A549 (cell line): ENCODE data around the gene ADGRG1. TPM values are rescaled to one million over a fixed set of nuclear protein-coding genes. Genes with fewer than 3 reads are reported as not detected.

ENCODE experiments used
- ATAC-seq, 2 experiments: fragments of 200-7000 bp in 1 of 2; fragments of >200 bp in 1 of 2; cut with Nextera tagmentation in 1 of 2; cut with Tn5 transposase in 1 of 2; 3 replicates each; pipeline versions ENCODE4 v1.8.0 to v1.9.1; 2018 to 2020; ENCODE audit warnings: mild to moderate bottlenecking in 1 of 2, moderate library complexity in 1 of 2
- CTCF ChIA-PET: fragments of 300-600 bp; sonication (Branson Sonifier 250); formaldehyde crosslinking; extraction: SDS; loops from one replicate; lab custom pipeline; 2021; ENCODE audit warnings: antibody characterized with exemption, inconsistent platforms; lab: Yijun Ruan, JAX
- POLR2A ChIA-PET: fragments of 350-600 bp; formaldehyde crosslinking; extraction: SDS; loops from one replicate; lab custom pipeline; 2021; ENCODE audit warnings: antibody characterized with exemption, inconsistent platforms; lab: Yijun Ruan, JAX
- DNase-seq, 2 experiments: peaks; one replicate each; pipeline versions ENCODE4 v3.0.0 to v3.0.0-alpha.2; 2011 to 2016; ENCODE audit warnings: low read depth in 1 of 2, low spot score in 1 of 2
- FAIRE-seq: peaks from 2 replicates; lab custom pipeline; 2011; peaks lifted over from hg19 to GRCh38; lab: Jason Lieb, UNC
- H3K27ac ChIP-seq, 2 experiments: fragments of >200 bp; sonication (Bioruptor Twin); formaldehyde crosslinking; 3 replicates each; pipeline ENCODE4 v1.5.1; 2016 to 2017
- H3K4me1 ChIP-seq: fragments of >200 bp; sonication (Bioruptor Twin); formaldehyde crosslinking; 3 replicates; pipeline ENCODE4 v1.6.1; 2016
- H3K4me2 ChIP-seq: fragments of >200 bp; sonication (Bioruptor Twin); formaldehyde crosslinking; 3 replicates; pipeline ENCODE4 v1.6.1; 2016
- H3K4me3 ChIP-seq: fragments of >200 bp; sonication (Bioruptor Twin); formaldehyde crosslinking; 3 replicates; pipeline ENCODE4 v1.5.1; 2016
- H3K9me3 ChIP-seq: fragments of >200 bp; sonication (Bioruptor Twin); formaldehyde crosslinking; 3 replicates; pipeline ENCODE4 v1.6.1; 2016
- CBX8 ChIP-seq: fragments of 200-600 bp; sonication (generic); IDR thresholded peaks from 2 replicates; pipeline ENCODE4 v1.6.1; 2016
- EHF ChIP-seq: fragments of 250-450 bp; sonication (Bioruptor Pico); IDR thresholded peaks from 2 replicates; pipeline ENCODE4 v1.5.0; 2020; ENCODE audit warnings: mild to moderate bottlenecking
- EHMT2 ChIP-seq: fragments of 200-600 bp; sonication (generic); IDR thresholded peaks from 2 replicates; pipeline ENCODE4 v1.6.1; 2016; ENCODE audit warnings: antibody characterized with exemption, low read depth, mild to moderate bottlenecking, moderate library complexity
- EP300 ChIP-seq, 2 experiments: fragments of >200 bp; sonication (Bioruptor Twin); formaldehyde crosslinking; IDR thresholded peaks; 2 replicates in 1 of 2; 3 replicates in 1 of 2; pipeline ENCODE4 v1.6.1; 2016 to 2017
- HDAC2 ChIP-seq: fragments of 200-600 bp; sonication (generic); IDR thresholded peaks from 2 replicates; pipeline ENCODE4 v1.6.1; 2016
- HOXA7 ChIP-seq: fragments of 250-450 bp; sonication (Bioruptor Pico); IDR thresholded peaks from 2 replicates; pipeline ENCODE4 v1.5.0; 2020; ENCODE audit warnings: mild to moderate bottlenecking, moderate library complexity
- HOXB13 ChIP-seq: fragments of 250-450 bp; sonication (Bioruptor Pico); IDR thresholded peaks from 2 replicates; pipeline ENCODE4 v1.5.0; 2020; ENCODE audit warnings: low read depth, mild to moderate bottlenecking, moderate library complexity
- HOXB5 ChIP-seq: fragments of 250-450 bp; sonication (Bioruptor Pico); IDR thresholded peaks from 2 replicates; pipeline ENCODE4 v1.5.0; 2020; ENCODE audit warnings: mild to moderate bottlenecking, moderate library complexity
- JUN ChIP-seq, 2 experiments: fragments of >200 bp; sonication (Bioruptor Twin); formaldehyde crosslinking; IDR thresholded peaks; 2 replicates in 1 of 2; 3 replicates in 1 of 2; pipeline ENCODE4 v1.6.1; 2016 to 2017
- KDM5A ChIP-seq: fragments of 200-600 bp; sonication (generic); IDR thresholded peaks from 2 replicates; pipeline ENCODE4 v1.6.1; 2016; ENCODE audit warnings: antibody characterized with exemption, mild to moderate bottlenecking
- MAZ ChIP-seq: fragments of 150-350 bp; IDR thresholded peaks from 2 replicates; pipeline ENCODE4 v1.6.1; 2014; ENCODE audit warnings: antibody characterized with exemption, low read depth, low read length, borderline replicate concordance
- MYC ChIP-seq: IDR thresholded peaks from 2 replicates; pipeline ENCODE4 v1.6.1; 2012; ENCODE audit warnings: mild to moderate bottlenecking, inconsistent platforms, low read length, improper control_type of control experiment, borderline replicate concordance
- POLR2AphosphoS2 ChIP-seq: conservative IDR thresholded peaks from 2 replicates; pipeline ENCODE4 v1.6.1; 2012; ENCODE audit warnings: low read length, improper control_type of control experiment, inconsistent platforms
- RARB ChIP-seq: fragments of 250-450 bp; sonication (Bioruptor Pico); IDR thresholded peaks from 2 replicates; pipeline ENCODE4 v1.8.0; 2021; ENCODE audit warnings: mild to moderate bottlenecking, moderate library complexity
- RNF2 ChIP-seq: fragments of 200-600 bp; sonication (generic); IDR thresholded peaks from 2 replicates; pipeline ENCODE4 v1.6.1; 2016; ENCODE audit warnings: low read depth, mild to moderate bottlenecking, antibody characterized with exemption, moderate library complexity, borderline replicate concordance
- TFCP2L1 ChIP-seq: fragments of 250-450 bp; sonication (Bioruptor Pico); IDR thresholded peaks from 2 replicates; pipeline ENCODE4 v1.5.0; 2021; ENCODE audit warnings: mild to moderate bottlenecking
- WGBS: methylation state at CpG from one replicate; pipeline ENCODE4 v1.1.6; 2017; ENCODE audit errors: missing lambda C conversion rate; 5-methylcytosine and 5-hydroxymethylcytosine counted together
- polyA plus RNA-seq, 4 experiments: library from polyadenylated mRNA; depleted of rRNA in 3 of 4; stranded (reverse); fragments of >200 nt; fragmentation: RNase III in 1 of 4; extraction: RNeasy Plus Mini Kit Qiagen cat#74134 plus additional on column Dnase treatment in 1 of 4; gene quantifications; 2 replicates in 3 of 4; 3 replicates in 1 of 4; pipeline ENCODE4 v1.2.3, GENCODE V29; 2011 to 2017
- TF ChIP-seq, protein P1 (sequence below): IDR thresholded peaks from 2 replicates; pipeline ENCODE4 v1.6.1; 2012
- TF ChIP-seq, protein P2 (sequence below): fragments of >200 bp; sonication (Bioruptor Twin); formaldehyde crosslinking; IDR thresholded peaks from 3 replicates; pipeline ENCODE4 v1.5.1; 2016
- TF ChIP-seq, protein P3 (sequence below): fragments of 250-450 bp; sonication (Bioruptor Pico); IDR thresholded peaks from 2 replicates; pipeline ENCODE4 v1.5.0; 2021; ENCODE audit warnings: mild to moderate bottlenecking, moderate library complexity, borderline replicate concordance
- TF ChIP-seq, protein P4 (sequence below): IDR thresholded peaks from 2 replicates; pipeline ENCODE4 v1.6.1; 2012; ENCODE audit warnings: low read depth, borderline replicate concordance

The ADGRG1 gene
- polyA plus RNA-seq, 2 of the 4 experiments (the other 2 are of a cell fraction) = 28.3 to 142 TPM

DNA sequence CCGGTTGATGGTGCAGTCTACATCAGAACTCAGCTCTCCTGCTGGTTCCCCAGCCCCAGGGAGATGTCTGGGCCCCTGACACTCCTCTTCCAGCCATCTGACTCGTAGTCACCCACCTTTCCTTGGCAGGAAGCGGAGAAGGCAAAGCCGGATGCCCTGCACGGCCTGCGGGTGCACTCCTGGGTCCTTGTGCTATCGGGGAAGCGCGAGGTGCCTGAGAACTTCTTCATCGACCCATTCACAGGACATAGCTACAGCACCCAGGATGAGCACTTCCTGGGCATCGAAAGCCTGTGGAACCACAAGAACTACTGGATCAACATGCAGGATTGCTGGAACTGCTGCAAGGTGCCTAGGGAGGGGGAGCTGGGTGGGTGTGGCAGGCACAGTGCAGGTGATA is 78.9 kb downstream of the ADGRG1 start:
- Histone ChIP-seq H3K4me1 (peaks cover 13% of the 10 kb centered on the region), H3K9me3 (no peaks in the 10 kb centered on the region), H3K27ac (no peak overlapping the region), H3K4me3 (no peak overlapping the region), H3K4me2 (no peak overlapping the region)
- DNase-seq (no peak), FAIRE-seq (no peak)
- ChIA-PET POLR2A (no interaction called here), CTCF (interaction anchor here (0.9 to 1.7 kb wide), 2 partner anchors 17 to 131 kb away, joined by 3 read pairs; no protein-coding TSS in a partner anchor)
- 67% methylated on average over 11 of the region's 11 CpGs for WGBS
- no peak for TF ChIP-seq POLR2AphosphoS2
- TF ChIP-seq, protein P1, sequence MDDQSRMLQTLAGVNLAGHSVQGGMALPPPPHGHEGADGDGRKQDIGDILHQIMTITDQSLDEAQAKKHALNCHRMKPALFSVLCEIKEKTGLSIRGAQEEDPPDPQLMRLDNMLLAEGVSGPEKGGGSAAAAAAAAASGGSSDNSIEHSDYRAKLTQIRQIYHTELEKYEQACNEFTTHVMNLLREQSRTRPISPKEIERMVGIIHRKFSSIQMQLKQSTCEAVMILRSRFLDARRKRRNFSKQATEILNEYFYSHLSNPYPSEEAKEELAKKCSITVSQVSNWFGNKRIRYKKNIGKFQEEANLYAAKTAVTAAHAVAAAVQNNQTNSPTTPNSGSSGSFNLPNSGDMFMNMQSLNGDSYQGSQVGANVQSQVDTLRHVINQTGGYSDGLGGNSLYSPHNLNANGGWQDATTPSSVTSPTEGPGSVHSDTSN = no peak
- no peak for TF ChIP-seq HOXA7 (CRISPR knock-in tag)
- no peak for TF ChIP-seq EHF (CRISPR knock-in tag)
- no peak for TF ChIP-seq RARB (CRISPR knock-in tag)
- TF ChIP-seq JUN (IDR thresholded peaks at IDR 0.05) = no peak
- no peak for TF ChIP-seq RNF2
- TF ChIP-seq HOXB13 (CRISPR knock-in tag) = no peak
- no peak for TF ChIP-seq EP300 (IDR thresholded peaks at IDR 0.05)
- TF ChIP-seq, protein P2, sequence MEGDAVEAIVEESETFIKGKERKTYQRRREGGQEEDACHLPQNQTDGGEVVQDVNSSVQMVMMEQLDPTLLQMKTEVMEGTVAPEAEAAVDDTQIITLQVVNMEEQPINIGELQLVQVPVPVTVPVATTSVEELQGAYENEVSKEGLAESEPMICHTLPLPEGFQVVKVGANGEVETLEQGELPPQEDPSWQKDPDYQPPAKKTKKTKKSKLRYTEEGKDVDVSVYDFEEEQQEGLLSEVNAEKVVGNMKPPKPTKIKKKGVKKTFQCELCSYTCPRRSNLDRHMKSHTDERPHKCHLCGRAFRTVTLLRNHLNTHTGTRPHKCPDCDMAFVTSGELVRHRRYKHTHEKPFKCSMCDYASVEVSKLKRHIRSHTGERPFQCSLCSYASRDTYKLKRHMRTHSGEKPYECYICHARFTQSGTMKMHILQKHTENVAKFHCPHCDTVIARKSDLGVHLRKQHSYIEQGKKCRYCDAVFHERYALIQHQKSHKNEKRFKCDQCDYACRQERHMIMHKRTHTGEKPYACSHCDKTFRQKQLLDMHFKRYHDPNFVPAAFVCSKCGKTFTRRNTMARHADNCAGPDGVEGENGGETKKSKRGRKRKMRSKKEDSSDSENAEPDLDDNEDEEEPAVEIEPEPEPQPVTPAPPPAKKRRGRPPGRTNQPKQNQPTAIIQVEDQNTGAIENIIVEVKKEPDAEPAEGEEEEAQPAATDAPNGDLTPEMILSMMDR = no peak
- TF ChIP-seq, all 56 proteins: peak for 0
- no peak for ATAC-seq

DNA sequence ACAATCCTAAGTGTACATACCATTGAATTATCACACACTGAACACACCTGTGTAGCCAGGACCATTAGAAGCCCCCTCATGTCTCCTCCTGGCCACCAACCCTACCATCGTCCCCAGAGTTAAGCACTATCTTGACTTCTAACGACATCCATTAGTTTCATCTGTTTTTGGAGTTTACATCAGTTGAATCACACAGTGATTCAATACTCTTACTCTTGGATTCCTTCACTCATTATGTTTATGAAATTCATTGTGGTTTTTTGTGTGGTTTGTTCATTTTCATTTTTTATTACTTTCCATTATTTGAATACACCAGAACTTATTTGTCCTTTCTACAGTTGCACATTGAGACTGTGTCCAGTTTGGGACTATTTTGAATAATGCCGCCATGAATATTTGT is 79.7 kb downstream of the ADGRG1 start:
- no peak overlapping the region for H3K27ac ChIP-seq
- CTCF ChIA-PET = interaction anchor here (1.0 to 1.7 kb wide), 3 partner anchors 12 to 132 kb away, joined by 3 to 4 read pairs (median 3); no protein-coding TSS in a partner anchor

More for the DNA sequence above, 79.7 kb downstream of the ADGRG1 start:
- FAIRE-seq (no peak), DNase-seq (no peak)
- 73% methylated on average over 3 of the region's 3 CpGs for WGBS
- Histone ChIP-seq H3K4me1 (peaks cover 13% of the 10 kb centered on the region), H3K9me3 (no peaks in the 10 kb centered on the region), H3K4me3 (no peak overlapping the region)
- POLR2A ChIA-PET = no interaction called here
- TF ChIP-seq MAZ (no peak), EP300 (IDR thresholded peaks at IDR 0.05) (no peak), JUN (IDR thresholded peaks at IDR 0.05) (no peak), KDM5A (no peak), TFCP2L1 (no peak), CBX8 (no peak), HOXB5 (no peak), EHMT2 (no peak), HDAC2 (no peak), MYC (no peak)
- TF ChIP-seq, protein P1 = no peak
- TF ChIP-seq, protein P3, sequence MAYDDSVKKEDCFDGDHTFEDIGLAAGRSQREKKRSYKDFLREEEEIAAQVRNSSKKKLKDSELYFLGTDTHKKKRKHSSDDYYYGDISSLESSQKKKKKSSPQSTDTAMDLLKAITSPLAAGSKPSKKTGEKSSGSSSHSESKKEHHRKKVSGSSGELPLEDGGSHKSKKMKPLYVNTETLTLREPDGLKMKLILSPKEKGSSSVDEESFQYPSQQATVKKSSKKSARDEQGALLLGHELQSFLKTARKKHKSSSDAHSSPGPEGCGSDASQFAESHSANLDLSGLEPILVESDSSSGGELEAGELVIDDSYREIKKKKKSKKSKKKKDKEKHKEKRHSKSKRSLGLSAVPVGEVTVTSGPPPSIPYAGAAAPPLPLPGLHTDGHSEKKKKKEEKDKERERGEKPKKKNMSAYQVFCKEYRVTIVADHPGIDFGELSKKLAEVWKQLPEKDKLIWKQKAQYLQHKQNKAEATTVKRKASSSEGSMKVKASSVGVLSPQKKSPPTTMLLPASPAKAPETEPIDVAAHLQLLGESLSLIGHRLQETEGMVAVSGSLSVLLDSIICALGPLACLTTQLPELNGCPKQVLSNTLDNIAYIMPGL (CRISPR knock-in tag) = no peak
- TF ChIP-seq, protein P4, sequence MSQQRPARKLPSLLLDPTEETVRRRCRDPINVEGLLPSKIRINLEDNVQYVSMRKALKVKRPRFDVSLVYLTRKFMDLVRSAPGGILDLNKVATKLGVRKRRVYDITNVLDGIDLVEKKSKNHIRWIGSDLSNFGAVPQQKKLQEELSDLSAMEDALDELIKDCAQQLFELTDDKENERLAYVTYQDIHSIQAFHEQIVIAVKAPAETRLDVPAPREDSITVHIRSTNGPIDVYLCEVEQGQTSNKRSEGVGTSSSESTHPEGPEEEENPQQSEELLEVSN = no peak
- TF ChIP-seq, all 56 proteins: peak for 0
- no peak overlapping the region for H3K4me2 ChIP-seq
- ATAC-seq = no peak
